GM12864 (cell line): ENCODE measurements around the gene CSF3R.
"Not testable (repeated sequence)": the region's sequence is repeated elsewhere in the genome, so short reads cannot be mapped to it uniquely, and the experiment has no call there.

Experiments
- DNase-seq: peaks from one replicate; pipeline ENCODE4 v3.0.0-alpha.2; 2011; ENCODE audit warnings: low read depth
- H3K4me3 ChIP-seq: 2 replicates; pipeline ENCODE4 v1.5.1; 2011; ENCODE audit warnings: mild to moderate bottlenecking, low read depth, low read length, control low read depth
- TF ChIP-seq, protein P1 (sequence below): IDR thresholded peaks from 2 replicates; pipeline ENCODE4 v1.5.1; 2011; ENCODE audit warnings: low read depth, mild to moderate bottlenecking, moderate library complexity, low read length, control low read depth, inconsistent platforms; ENCODE audit errors: missing control alignments

The CSF3R gene

DNA sequence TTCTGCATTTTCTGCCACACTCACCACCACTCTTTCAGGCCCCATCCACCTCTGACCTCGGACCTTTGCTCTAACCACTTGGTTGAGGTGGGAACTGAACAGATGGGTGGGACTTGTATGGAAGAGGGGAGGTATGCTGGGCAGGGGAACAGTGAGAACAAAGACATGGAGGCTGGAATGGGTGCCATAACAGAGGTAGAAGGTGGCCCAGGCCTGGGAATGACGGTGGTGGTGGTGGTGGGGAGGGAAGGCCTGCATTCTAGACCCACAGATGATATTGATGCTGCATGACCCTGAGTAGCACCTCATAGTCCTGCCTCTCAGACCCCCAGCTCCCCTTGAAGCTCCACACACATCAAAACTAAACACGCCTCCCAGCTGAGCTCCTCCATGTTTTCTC, 5.2 kb upstream of the CSF3R start:
- TF ChIP-seq, protein P1, sequence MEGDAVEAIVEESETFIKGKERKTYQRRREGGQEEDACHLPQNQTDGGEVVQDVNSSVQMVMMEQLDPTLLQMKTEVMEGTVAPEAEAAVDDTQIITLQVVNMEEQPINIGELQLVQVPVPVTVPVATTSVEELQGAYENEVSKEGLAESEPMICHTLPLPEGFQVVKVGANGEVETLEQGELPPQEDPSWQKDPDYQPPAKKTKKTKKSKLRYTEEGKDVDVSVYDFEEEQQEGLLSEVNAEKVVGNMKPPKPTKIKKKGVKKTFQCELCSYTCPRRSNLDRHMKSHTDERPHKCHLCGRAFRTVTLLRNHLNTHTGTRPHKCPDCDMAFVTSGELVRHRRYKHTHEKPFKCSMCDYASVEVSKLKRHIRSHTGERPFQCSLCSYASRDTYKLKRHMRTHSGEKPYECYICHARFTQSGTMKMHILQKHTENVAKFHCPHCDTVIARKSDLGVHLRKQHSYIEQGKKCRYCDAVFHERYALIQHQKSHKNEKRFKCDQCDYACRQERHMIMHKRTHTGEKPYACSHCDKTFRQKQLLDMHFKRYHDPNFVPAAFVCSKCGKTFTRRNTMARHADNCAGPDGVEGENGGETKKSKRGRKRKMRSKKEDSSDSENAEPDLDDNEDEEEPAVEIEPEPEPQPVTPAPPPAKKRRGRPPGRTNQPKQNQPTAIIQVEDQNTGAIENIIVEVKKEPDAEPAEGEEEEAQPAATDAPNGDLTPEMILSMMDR: no peak
- H3K4me3 ChIP-seq: no peak overlapping the region
- DNase-seq: no peak

DNA sequence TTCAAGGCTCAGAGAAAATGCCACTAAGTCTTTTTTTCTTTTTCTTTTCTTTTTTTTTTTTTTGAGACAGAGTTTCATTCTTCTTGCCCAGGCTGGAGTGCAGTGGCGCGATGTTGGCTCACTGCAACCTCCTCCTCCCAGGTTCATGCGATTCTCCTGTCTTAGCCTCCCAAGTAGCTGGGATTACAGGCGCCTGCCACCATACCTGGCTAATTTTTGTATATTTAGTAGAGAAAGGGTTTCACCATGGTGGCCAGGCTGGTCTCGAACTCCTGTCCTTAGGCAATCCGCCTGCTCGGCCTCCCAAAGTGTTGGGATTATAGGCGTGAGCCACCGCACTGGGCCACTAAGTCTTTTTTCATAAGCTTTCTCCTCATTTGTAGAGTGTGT, 4.6 kb upstream of the CSF3R start:
- DNase-seq, H3K4me3 ChIP-seq: not testable (repeated sequence)

DNA sequence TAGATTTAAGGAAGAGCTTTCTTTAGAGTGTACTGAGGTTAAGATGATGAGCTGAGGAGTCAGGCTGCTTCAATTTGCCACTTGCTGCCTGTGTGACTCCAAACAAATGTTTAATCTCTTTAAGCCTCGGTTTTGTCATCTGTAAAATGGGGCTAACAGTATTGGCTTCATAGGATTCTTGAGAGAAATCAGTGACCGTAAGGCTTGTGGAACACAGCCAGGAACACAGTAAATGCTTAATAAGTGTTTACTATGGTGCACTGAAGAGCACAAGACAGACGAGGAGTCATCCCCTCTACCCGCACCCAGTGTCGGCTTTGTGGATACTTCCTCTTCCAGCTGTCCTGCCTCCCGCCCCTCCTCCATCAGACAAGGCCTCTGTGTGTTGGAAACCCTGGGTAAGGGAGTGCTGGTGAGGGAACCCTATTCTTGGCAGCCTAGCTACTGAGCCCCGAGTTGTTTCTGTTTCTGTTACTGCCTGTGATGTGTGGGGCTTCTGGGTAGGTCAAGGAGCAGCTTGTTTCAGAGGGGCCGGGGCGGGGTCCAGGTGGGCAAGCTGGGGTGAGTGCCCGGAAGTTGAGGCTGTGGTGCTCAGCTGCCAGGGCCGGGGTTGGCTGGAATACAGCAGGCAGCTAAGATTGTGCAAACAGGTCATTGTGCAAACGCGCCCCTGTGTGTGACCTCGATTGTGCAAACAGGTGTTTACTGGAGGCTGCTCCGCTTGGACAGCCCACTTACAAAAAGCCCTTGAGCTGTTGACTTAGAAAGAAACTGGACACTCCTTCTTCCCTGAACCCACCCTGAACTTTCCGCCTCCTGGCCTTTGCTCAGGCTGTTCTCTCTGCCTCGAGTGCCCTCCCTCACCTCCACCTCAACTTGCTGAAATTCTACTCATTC, 4.0 kb upstream of the CSF3R start:
- no peak overlapping the region for H3K4me3 ChIP-seq
- DNase-seq: no peak
- TF ChIP-seq, protein P1: no peak

DNA sequence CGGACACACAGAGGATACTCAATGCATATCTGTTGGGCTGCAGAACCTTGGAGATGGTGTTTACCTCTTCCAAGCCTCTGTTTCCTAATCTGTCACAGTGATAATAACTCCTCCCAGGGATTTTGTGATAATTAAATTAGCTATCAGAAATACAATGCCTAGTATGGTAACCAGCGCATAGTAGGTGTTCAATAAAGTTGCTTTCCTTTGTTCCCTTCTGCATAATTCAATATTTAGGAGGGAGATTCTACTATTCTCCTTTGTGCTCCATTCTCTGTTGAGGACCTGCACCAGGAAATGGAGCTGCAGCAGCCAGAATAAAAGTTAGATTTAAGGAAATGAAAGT, 3.4 kb upstream of the CSF3R start:
- TF ChIP-seq, protein P1: no peak
- no peak overlapping the region for H3K4me3 ChIP-seq
- no peak for DNase-seq

DNA sequence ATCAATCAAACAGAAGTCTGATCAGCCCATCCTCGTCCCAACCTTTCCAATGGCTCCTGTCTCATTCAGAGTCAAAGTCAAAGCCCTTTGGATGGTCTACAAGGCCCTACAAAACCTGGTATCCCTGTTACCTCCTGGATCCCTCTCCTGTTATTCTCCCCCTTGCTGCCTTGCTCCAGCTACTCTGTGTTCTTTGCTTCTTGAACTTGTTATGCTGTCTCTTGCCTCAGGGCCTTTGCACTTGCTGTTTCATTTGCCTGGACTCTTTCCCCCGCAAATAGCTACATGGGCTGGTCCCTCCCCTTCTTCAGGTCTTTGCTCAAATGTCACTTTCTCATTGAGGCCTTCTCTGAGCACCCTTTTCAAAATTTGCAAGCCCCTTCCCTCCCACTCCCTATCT, 1.4 kb upstream of the CSF3R start:
- DNase-seq: no peak
- TF ChIP-seq, protein P1: no peak

DNA sequence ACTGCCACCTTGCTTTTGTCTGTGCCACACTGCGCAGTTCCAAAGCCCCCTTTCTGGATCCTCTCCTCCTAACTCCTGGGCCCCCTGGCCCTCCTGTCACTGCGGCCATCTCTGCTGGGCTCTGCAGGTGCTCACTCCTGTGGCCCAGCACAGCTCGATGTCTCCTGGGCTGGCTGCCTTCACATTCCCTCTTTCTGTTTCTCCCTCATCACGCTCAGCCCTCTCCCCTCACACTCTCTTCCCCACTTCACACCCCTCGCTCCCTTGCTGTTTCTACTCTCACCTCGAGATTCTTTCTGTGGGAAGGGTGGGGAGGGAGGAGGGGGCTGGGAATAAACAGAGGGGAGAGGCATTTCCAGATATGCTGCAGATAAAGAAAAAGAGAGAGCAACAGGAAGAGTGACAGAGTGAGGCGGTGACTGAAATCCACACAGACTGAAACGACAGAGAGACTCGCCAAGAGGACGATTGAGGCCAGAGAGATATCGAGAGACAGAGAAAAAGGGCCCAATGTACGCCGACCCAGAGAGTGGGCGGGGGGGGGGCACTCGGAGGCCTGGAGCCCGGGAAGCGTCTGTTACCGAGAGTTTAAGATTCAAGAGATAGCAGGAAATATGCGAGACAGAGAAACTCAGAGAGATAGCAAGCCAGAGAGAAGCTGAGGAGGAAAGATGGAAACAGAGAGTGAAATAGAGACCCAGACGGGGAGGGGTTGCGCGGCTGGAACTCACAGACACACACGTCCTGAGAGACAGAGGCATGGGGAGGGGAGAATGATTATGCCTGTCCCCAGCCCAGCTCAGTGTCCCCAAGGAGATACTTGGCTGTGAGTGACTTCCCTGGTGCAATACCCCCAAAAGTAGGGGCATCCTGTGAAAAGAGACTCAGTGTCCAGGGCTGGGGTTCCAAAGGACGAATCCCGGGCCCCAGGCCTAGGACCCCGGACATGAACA, 666 bp downstream of the CSF3R start:
- TF ChIP-seq, protein P1: no peak
- no peak overlapping the region for H3K4me3 ChIP-seq
- no peak for DNase-seq

More for the DNA sequence above, 1.4 kb upstream of the CSF3R start:
- no peak overlapping the region for H3K4me3 ChIP-seq

DNA sequence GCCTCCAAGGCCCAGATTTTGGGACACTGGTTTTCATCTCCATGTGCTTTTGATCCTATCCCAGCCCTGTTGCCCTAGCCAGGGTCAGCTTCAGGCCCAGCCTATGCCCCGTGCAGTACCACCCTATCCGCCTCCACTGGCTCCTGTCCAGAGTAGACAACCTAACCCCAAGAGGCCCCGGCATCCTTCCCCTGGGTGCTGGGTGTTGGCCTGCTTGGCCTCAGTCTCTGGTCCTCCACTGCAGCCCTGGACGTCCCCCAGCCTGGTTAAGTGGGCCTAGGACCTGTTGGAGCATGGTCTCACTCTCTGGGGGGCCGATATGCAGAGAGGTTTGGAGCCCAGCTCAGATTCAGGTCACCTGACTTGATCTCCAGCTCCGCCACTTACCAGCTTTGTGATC, 1.6 kb downstream of the CSF3R start:
- no peak for DNase-seq
- no peak overlapping the region for H3K4me3 ChIP-seq
- TF ChIP-seq, protein P1: no peak
